ENCODE measurements around the gene GRB2.
A peak's percentile ranks its signal among the peaks of the same experiment; 100 is the strongest.
"Not testable (repeated sequence)": the region's sequence is repeated elsewhere in the genome, so short reads cannot be mapped to it uniquely, and the experiment has no call there.

Gene GRB2

GRCh38 chr17:75434433-75434832 lies 29.0 kb upstream of the GRB2 start:
- not testable (repeated sequence) for H3K36me3 ChIP-seq (ENCODE audit: control insufficient read depth, insufficient read depth, low read length); H3K27ac ChIP-seq (ENCODE audit: low read depth, low read length)

GRCh38 chr17:75433218-75433783 lies 27.8 kb upstream of the GRB2 start:
- Histone ChIP-seq H3K27me3 (ENCODE audit: control insufficient read depth, insufficient read depth, low read length) (no peaks in the 10 kb centered on the region), H3K36me3 (ENCODE audit: control insufficient read depth, insufficient read depth, low read length) (no peaks in the 10 kb centered on the region), H3K4me1 (ENCODE audit: control insufficient read depth, insufficient read depth, low read length) (peaks cover 7% of the 10 kb centered on the region), H3K4me3 (ENCODE audit: low read length) (no peak overlapping the region), H3K27ac (ENCODE audit: low read depth, low read length) (no peak overlapping the region), H3K9ac (ENCODE audit: low read length) (no peak overlapping the region)

More at GRCh38 chr17:75434433-75434832, 29.0 kb upstream of the GRB2 start:
- not testable (repeated sequence) for H3K27me3 ChIP-seq (ENCODE audit: control insufficient read depth, insufficient read depth, low read length); H3K9ac ChIP-seq (ENCODE audit: low read length); H3K4me3 ChIP-seq (ENCODE audit: low read length); H3K4me1 ChIP-seq (ENCODE audit: control insufficient read depth, insufficient read depth, low read length)

GRCh38 chr17:75430159-75430974 lies 24.9 kb upstream of the GRB2 start:
- Histone ChIP-seq H3K9ac (ENCODE audit: low read length) (no peak overlapping the region), H3K36me3 (ENCODE audit: control insufficient read depth, insufficient read depth, low read length) (no peaks in the 10 kb centered on the region), H3K4me1 (ENCODE audit: control insufficient read depth, insufficient read depth, low read length) (peaks cover 7% of the 10 kb centered on the region), H3K4me3 (ENCODE audit: low read length) (no peak overlapping the region), H3K27me3 (ENCODE audit: control insufficient read depth, insufficient read depth, low read length) (no peaks in the 10 kb centered on the region), H3K27ac (ENCODE audit: low read depth, low read length) (peak overlapping the region; percentile 15)

DNA sequence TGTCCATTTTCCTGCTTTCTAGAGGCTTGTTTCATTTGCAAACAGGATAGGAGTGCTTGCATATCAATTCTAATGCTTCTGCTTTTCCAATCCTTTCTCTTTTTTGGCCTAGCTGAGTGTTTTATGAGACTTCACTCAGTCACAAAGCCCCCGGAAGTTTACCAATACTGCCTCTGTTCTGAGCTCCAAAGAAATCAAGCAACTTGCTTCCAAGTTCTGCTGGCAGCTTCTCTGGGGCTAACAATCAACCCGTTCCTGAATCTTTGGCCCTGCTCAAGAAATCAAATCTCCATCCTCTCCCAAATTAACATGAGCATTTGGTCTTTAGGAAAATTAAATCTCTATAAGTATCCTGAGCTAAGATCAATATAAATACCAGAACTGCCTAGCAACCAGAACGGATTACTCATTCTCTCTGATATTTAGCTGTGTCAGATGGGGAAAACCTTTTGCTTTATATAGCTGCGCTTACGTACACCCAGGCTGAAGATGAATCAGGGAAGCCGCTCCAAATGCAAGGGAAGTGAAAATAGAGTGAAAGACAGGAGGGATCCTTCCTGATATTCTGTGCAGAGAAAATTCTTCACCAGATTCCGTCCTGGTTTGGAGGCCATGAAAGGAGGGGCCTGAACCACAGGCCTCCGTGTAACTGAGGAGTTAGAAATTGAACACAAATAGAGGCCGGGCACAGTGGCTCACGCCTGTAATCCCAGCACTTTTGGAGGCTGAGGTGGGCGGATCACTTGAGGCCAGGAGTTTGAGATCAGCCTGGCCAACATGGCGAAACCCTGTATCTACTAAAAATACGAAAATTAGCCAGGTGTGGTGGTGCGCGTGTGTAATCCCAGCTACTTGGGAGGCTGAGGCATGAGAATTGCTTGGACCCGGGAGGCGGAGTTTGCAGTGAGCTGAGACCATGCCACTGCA lies 23.3 kb upstream of the GRB2 start:
- no peaks in the 10 kb centered on the region for H3K27me3 ChIP-seq (ENCODE audit: control insufficient read depth, insufficient read depth, low read length)

GRCh38 chr17:75418531-75418930 lies 13.1 kb upstream of the GRB2 start:
- no peak overlapping the region for H3K27ac ChIP-seq (ENCODE audit: low read depth, low read length)
- H3K27me3 ChIP-seq (ENCODE audit: control insufficient read depth, insufficient read depth, low read length), result no peaks in the 10 kb centered on the region
- no peaks in the 10 kb centered on the region for H3K36me3 ChIP-seq (ENCODE audit: control insufficient read depth, insufficient read depth, low read length)
- H3K9ac ChIP-seq (ENCODE audit: low read length), result no peak overlapping the region
- no peaks in the 10 kb centered on the region for H3K4me1 ChIP-seq (ENCODE audit: control insufficient read depth, insufficient read depth, low read length)
- no peak overlapping the region for H3K4me3 ChIP-seq (ENCODE audit: low read length)

More for the DNA sequence above, 23.3 kb upstream of the GRB2 start:
- H3K36me3 ChIP-seq (ENCODE audit: control insufficient read depth, insufficient read depth, low read length), result no peaks in the 10 kb centered on the region
- H3K4me1 ChIP-seq (ENCODE audit: control insufficient read depth, insufficient read depth, low read length), result peaks cover 7% of the 10 kb centered on the region
- peak overlapping the region; percentile 66 for H3K27ac ChIP-seq (ENCODE audit: low read depth, low read length)
- no peak overlapping the region for H3K4me3 ChIP-seq (ENCODE audit: low read length)
- no peak overlapping the region for H3K9ac ChIP-seq (ENCODE audit: low read length)

GRCh38 chr17:75417054-75417580 lies 11.6 kb upstream of the GRB2 start:
- H3K36me3 ChIP-seq (ENCODE audit: control insufficient read depth, insufficient read depth, low read length), result no peaks in the 10 kb centered on the region
- no peak overlapping the region for H3K4me3 ChIP-seq (ENCODE audit: low read length)
- no peaks in the 10 kb centered on the region for H3K27me3 ChIP-seq (ENCODE audit: control insufficient read depth, insufficient read depth, low read length)
- no peak overlapping the region for H3K27ac ChIP-seq (ENCODE audit: low read depth, low read length)
- H3K4me1 ChIP-seq (ENCODE audit: control insufficient read depth, insufficient read depth, low read length), result no peaks in the 10 kb centered on the region
- H3K9ac ChIP-seq (ENCODE audit: low read length), result no peak overlapping the region

GRCh38 chr17:75416006-75416405 lies 10.5 kb upstream of the GRB2 start:
- Histone ChIP-seq H3K4me3 (ENCODE audit: low read length) (no peak overlapping the region), H3K27me3 (ENCODE audit: control insufficient read depth, insufficient read depth, low read length) (no peaks in the 10 kb centered on the region), H3K36me3 (ENCODE audit: control insufficient read depth, insufficient read depth, low read length) (no peaks in the 10 kb centered on the region), H3K27ac (ENCODE audit: low read depth, low read length) (no peak overlapping the region), H3K4me1 (ENCODE audit: control insufficient read depth, insufficient read depth, low read length) (no peaks in the 10 kb centered on the region), H3K9ac (ENCODE audit: low read length) (no peak overlapping the region)

- no peak overlapping the region for H3K4me3 ChIP-seq (ENCODE audit: low read length)
- no peak overlapping the region for H3K9ac ChIP-seq (ENCODE audit: low read length)
- H3K27ac ChIP-seq (ENCODE audit: low read depth, low read length), result no peak overlapping the region
- H3K27me3 ChIP-seq (ENCODE audit: control insufficient read depth, insufficient read depth, low read length), result no peaks in the 10 kb centered on the region
- no peaks in the 10 kb centered on the region for H3K36me3 ChIP-seq (ENCODE audit: control insufficient read depth, insufficient read depth, low read length)
- H3K4me1 ChIP-seq (ENCODE audit: control insufficient read depth, insufficient read depth, low read length), result no peaks in the 10 kb centered on the region
These were observed 9.0 kb upstream of the GRB2 start for GRCh38 chr17:75414488-75414887.

- Histone ChIP-seq H3K27me3 (ENCODE audit: control insufficient read depth, insufficient read depth, low read length) (no peaks in the 10 kb centered on the region), H3K4me3 (ENCODE audit: low read length) (peak overlapping the region; percentile 3), H3K36me3 (ENCODE audit: control insufficient read depth, insufficient read depth, low read length) (no peaks in the 10 kb centered on the region), H3K9ac (ENCODE audit: low read length) (no peak overlapping the region), H3K4me1 (ENCODE audit: control insufficient read depth, insufficient read depth, low read length) (no peaks in the 10 kb centered on the region), H3K27ac (ENCODE audit: low read depth, low read length) (no peak overlapping the region)
These were observed 7.2 kb upstream of the GRB2 start for GRCh38 chr17:75412455-75413317.

DNA sequence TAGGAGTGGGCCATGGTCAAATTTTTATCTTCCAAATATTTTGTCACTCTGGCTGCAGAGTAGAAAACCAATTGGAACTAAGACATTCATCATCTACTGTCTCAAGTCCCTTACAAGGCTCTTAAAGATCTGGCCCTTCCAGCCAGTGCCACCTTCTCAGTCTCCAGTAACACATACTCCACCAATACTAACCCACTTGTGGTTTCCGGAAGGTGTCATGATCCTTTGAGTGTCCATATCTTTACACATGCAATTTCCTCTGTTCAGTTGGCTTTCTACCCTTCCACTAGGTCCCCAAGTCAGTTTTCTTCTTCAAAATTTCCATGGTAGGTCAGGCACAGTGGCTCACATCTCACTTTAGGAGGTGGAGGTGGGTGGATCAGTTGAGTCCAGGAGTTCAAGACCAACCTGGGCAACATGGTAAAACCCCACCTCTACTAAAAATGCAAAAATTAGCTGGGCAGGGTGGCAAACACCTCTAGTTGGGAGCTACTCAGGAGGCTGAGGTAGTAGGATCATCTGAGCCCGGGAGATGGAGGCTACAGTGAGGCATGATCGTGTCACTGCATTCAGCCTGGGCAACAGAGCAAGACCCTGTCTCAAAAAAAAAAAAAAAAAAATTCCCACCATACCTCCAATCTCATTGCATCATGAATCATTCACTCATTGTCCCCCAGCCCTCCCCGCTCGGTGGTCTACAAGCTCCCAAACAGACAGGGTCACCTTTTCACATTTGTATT lies 6.0 kb upstream of the GRB2 start:
- H3K27me3 ChIP-seq (ENCODE audit: control insufficient read depth, insufficient read depth, low read length), result no peaks in the 10 kb centered on the region
- no peak overlapping the region for H3K9ac ChIP-seq (ENCODE audit: low read length)

GRCh38 chr17:75410141-75410540 lies 4.7 kb upstream of the GRB2 start:
- H3K36me3 ChIP-seq (ENCODE audit: control insufficient read depth, insufficient read depth, low read length), result no peaks in the 10 kb centered on the region
- H3K4me1 ChIP-seq (ENCODE audit: control insufficient read depth, insufficient read depth, low read length), result peaks cover 6% of the 10 kb centered on the region
- H3K9ac ChIP-seq (ENCODE audit: low read length), result no peak overlapping the region
- H3K4me3 ChIP-seq (ENCODE audit: low read length), result no peak overlapping the region
- no peak overlapping the region for H3K27ac ChIP-seq (ENCODE audit: low read depth, low read length)
- H3K27me3 ChIP-seq (ENCODE audit: control insufficient read depth, insufficient read depth, low read length), result no peaks in the 10 kb centered on the region

More for the DNA sequence above, 6.0 kb upstream of the GRB2 start:
- peaks cover under 1% of the 10 kb centered on the region for H3K4me1 ChIP-seq (ENCODE audit: control insufficient read depth, insufficient read depth, low read length)
- no peaks in the 10 kb centered on the region for H3K36me3 ChIP-seq (ENCODE audit: control insufficient read depth, insufficient read depth, low read length)
- H3K27ac ChIP-seq (ENCODE audit: low read depth, low read length), result no peak overlapping the region
- no peak overlapping the region for H3K4me3 ChIP-seq (ENCODE audit: low read length)
